K562 treated with DMSO at 1 percent for 12 hours (cell line): ENCODE data around the gene TSPAN12. TPM values are rescaled to one million over a fixed set of nuclear protein-coding genes. Genes with fewer than 3 reads are reported as not detected.

Experiments
- total RNA-seq: library from RNA; unstranded; fragments of 300-600 nt; gene quantifications from 2 replicates; pipeline ENCODE4 v1.2.3, GENCODE V29; 2022; ENCODE audit not compliant: insufficient read depth

TSPAN12 gene, protein sequence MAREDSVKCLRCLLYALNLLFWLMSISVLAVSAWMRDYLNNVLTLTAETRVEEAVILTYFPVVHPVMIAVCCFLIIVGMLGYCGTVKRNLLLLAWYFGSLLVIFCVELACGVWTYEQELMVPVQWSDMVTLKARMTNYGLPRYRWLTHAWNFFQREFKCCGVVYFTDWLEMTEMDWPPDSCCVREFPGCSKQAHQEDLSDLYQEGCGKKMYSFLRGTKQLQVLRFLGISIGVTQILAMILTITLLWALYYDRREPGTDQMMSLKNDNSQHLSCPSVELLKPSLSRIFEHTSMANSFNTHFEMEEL
- 0.38 and 0.64 TPM in 2 replicates for total RNA-seq

GRCh38 chr7:120857588-120858573 lies at the start of gene TSPAN12:
Gene TSPAN12 (minus strand): TSS chr7:120858144. CDS start chr7:120856763, 1,381 bp downstream.

Other genes starting within 250 kb of the TSPAN12 start
- 15.4 and 42.1 TPM in 2 replicates for gene ING3, start 92.6 kb upstream of the TSPAN12 start, total RNA-seq
- gene CPED1, start 130.6 kb upstream of the TSPAN12 start, total RNA-seq = 21.3 and 79.1 TPM in 2 replicates